OCI-LY1 (cell line): Measurements from ENCODE around the gene SRBD1.

Source experiments
- H2AFZ ChIP-seq: fragments of 200-600 bp; sonication (generic), shearing (Covaris generic); 2 replicates; pipeline ENCODE4 v1.6.0; 2014; ENCODE audit warnings: antibody characterized with exemption, mild to moderate bottlenecking, low read length
- H3F3A ChIP-seq: fragments of 200-600 bp; sonication (generic), shearing (Covaris generic); 2 replicates; pipeline ENCODE4 v1.6.0; 2014; ENCODE audit warnings: mild to moderate bottlenecking, antibody characterized with exemption, low read length, moderate library complexity; ENCODE audit not compliant: insufficient read depth
- H3K27ac ChIP-seq: fragments of 200-600 bp; sonication (generic); 2 replicates; pipeline ENCODE4 v1.5.1; 2014; ENCODE audit warnings: low read length, mixed run types, mild to moderate bottlenecking, low read depth; ENCODE audit not compliant: poor library complexity, severe bottlenecking
- H3K27me3 ChIP-seq: fragments of 200-600 bp; sonication (generic); 2 replicates; pipeline ENCODE4 v1.6.0; 2014; ENCODE audit warnings: antibody characterized with exemption, mild to moderate bottlenecking, low read length, moderate library complexity; ENCODE audit not compliant: insufficient read depth
- H3K36me3 ChIP-seq: fragments of 200-600 bp; sonication (generic); 2 replicates; pipeline ENCODE4 v1.6.1; 2014; ENCODE audit warnings: mild to moderate bottlenecking, antibody characterized with exemption, low read length, moderate library complexity, mixed read lengths; ENCODE audit not compliant: insufficient read depth
- H3K4me1 ChIP-seq: fragments of 200-600 bp; sonication (generic); 2 replicates; pipeline ENCODE4 v1.5.1; 2014; ENCODE audit warnings: mild to moderate bottlenecking, low read length, moderate library complexity; ENCODE audit not compliant: insufficient read depth, severe bottlenecking
- H3K4me2 ChIP-seq: fragments of 200-600 bp; sonication (generic), shearing (Covaris generic); 2 replicates; pipeline ENCODE4 v1.6.1; 2014; ENCODE audit warnings: low read length
- H3K4me3 ChIP-seq: fragments of 200-600 bp; sonication (generic); 2 replicates; pipeline ENCODE4 v1.5.1; 2014; ENCODE audit warnings: low read length, low read depth, mild to moderate bottlenecking, mixed read lengths; ENCODE audit not compliant: poor library complexity, severe bottlenecking
- H3K79me2 ChIP-seq: fragments of 200-600 bp; shearing (Covaris generic); 2 replicates; pipeline ENCODE4 v1.6.1; 2016; ENCODE audit warnings: mixed run types, low read length, mixed read lengths; ENCODE audit not compliant: insufficient read depth
- H3K9ac ChIP-seq: fragments of 200-600 bp; sonication (generic), shearing (Covaris generic); 2 replicates; pipeline ENCODE4 v1.6.1; 2014; ENCODE audit warnings: mild to moderate bottlenecking, low read length, mixed read lengths
- H3K9me2 ChIP-seq: fragments of 200-600 bp; sonication (generic), shearing (Covaris generic); 2 replicates; pipeline ENCODE4 v1.6.1; 2014; ENCODE audit warnings: low read depth, mild to moderate bottlenecking, low read length, mixed read lengths
- H3K9me3 ChIP-seq: fragments of 200-600 bp; shearing (Covaris generic); 2 replicates; pipeline ENCODE4 v1.6.1; 2014; ENCODE audit warnings: low read length, mixed read lengths
- H4K20me1 ChIP-seq: fragments of 200-600 bp; sonication (generic), shearing (Covaris generic); 2 replicates; pipeline ENCODE4 v1.6.0; 2016; ENCODE audit warnings: mild to moderate bottlenecking, low read length; ENCODE audit not compliant: insufficient read depth
- CTCF ChIP-seq: fragments of 200-600 bp; sonication (generic), shearing (Covaris generic); IDR thresholded peaks from 2 replicates; pipeline ENCODE4 v1.5.1; 2017; ENCODE audit warnings: mild to moderate bottlenecking, antibody characterized with exemption, low read length, moderate library complexity, mixed read lengths
- EZH2 ChIP-seq: fragments of 200-600 bp; sonication (generic), shearing (Covaris generic); IDR thresholded peaks from 2 replicates; pipeline ENCODE4 v1.8.0; 2017; ENCODE audit warnings: borderline replicate concordance, mixed run types, mild to moderate bottlenecking, antibody characterized with exemption, low read length, moderate library complexity, mixed read lengths

Gene SRBD1

GRCh38 chr2:45602624-45603023 is 8.4 kb downstream of the SRBD1 start:
- H3K9me3 ChIP-seq = no peaks in the 10 kb centered on the region
- no peak overlapping the region for H3K9ac ChIP-seq
- H3K36me3 ChIP-seq = peaks cover 45% of the 10 kb centered on the region

DNA sequence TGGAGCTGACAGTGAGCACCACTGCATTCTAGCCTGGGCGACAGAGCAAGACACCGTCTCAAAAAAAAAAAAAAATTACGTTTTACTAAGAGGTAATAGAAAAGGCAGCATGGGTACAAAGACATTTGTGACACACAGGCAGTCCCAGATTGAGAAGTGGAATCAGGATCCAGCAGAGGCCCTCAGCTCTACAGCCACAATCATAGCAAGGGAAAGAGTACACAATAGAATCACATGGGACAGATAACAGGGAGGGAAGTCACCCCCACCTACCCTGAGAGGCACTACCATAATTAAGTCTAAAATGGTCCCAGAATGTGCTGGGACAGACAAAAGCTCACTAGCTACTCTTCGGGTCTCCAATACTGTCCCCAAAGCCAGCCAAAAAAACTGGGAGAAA is 12.5 kb downstream of the SRBD1 start:
- H3K27me3 ChIP-seq = no peaks in the 10 kb centered on the region
- no peak for TF ChIP-seq EZH2
- TF ChIP-seq CTCF = no peak
- H3K36me3 ChIP-seq = peaks cover 56% of the 10 kb centered on the region
- no peak overlapping the region for H3K4me3 ChIP-seq
- no peaks in the 10 kb centered on the region for H3K9me3 ChIP-seq
- H3K4me1 ChIP-seq = no peaks in the 10 kb centered on the region
- H4K20me1 ChIP-seq = no peaks in the 10 kb centered on the region
- no peak overlapping the region for H3K4me2 ChIP-seq
- H3F3A ChIP-seq = no peaks in the 10 kb centered on the region; the same call in 1 of the 2 replicates
- no peaks in the 10 kb centered on the region for H3K9me2 ChIP-seq
- no peak overlapping the region for H2AFZ ChIP-seq
- no peaks in the 10 kb centered on the region for H3K79me2 ChIP-seq
- H3K9ac ChIP-seq = no peak overlapping the region
- no peak overlapping the region for H3K27ac ChIP-seq

More at GRCh38 chr2:45602624-45603023, 8.4 kb downstream of the SRBD1 start:
- H3K4me1 ChIP-seq = no peaks in the 10 kb centered on the region
- no peak overlapping the region for H3K27ac ChIP-seq
- no peaks in the 10 kb centered on the region for H4K20me1 ChIP-seq
- no peaks in the 10 kb centered on the region for H3K9me2 ChIP-seq
- no peak overlapping the region for H2AFZ ChIP-seq
- TF ChIP-seq EZH2 (no peak), CTCF (no peak)
- peaks cover 3% of the 10 kb centered on the region; the same call in 1 of the 2 replicates for H3K79me2 ChIP-seq
- H3K27me3 ChIP-seq = no peaks in the 10 kb centered on the region
- H3K4me3 ChIP-seq = no peak overlapping the region
- H3K4me2 ChIP-seq = no peak overlapping the region
- no peaks in the 10 kb centered on the region for H3F3A ChIP-seq

- Histone ChIP-seq H4K20me1 (no peaks in the 10 kb centered on the region), H2AFZ (no peak overlapping the region), H3K9ac (no peak overlapping the region), H3K27me3 (no peaks in the 10 kb centered on the region), H3K79me2 (no peaks in the 10 kb centered on the region), H3K27ac (no peak overlapping the region), H3K9me2 (no peaks in the 10 kb centered on the region), H3K4me3 (no peak overlapping the region), H3K4me1 (no peaks in the 10 kb centered on the region), H3F3A (no peaks in the 10 kb centered on the region; the same call in 1 of the 2 replicates), H3K36me3 (peaks cover 59% of the 10 kb centered on the region), H3K4me2 (no peak overlapping the region), H3K9me3 (no peaks in the 10 kb centered on the region)
- TF ChIP-seq CTCF = no peak
- no peak for TF ChIP-seq EZH2
Measured at GRCh38 chr2:45596761-45597160, 14.3 kb downstream of the SRBD1 start.
